ENCODE data around the gene PCDHB14. TPM values are rescaled to one million over a fixed set of nuclear protein-coding genes. Genes with fewer than 3 reads are reported as not detected.
"Not testable (repeated sequence)": the region's sequence is repeated elsewhere in the genome, so short reads cannot be mapped to it uniquely, and the experiment has no call there.

PCDHB14 gene
- total RNA-seq, 2 donors from 2014 or later: not detected

DNA sequence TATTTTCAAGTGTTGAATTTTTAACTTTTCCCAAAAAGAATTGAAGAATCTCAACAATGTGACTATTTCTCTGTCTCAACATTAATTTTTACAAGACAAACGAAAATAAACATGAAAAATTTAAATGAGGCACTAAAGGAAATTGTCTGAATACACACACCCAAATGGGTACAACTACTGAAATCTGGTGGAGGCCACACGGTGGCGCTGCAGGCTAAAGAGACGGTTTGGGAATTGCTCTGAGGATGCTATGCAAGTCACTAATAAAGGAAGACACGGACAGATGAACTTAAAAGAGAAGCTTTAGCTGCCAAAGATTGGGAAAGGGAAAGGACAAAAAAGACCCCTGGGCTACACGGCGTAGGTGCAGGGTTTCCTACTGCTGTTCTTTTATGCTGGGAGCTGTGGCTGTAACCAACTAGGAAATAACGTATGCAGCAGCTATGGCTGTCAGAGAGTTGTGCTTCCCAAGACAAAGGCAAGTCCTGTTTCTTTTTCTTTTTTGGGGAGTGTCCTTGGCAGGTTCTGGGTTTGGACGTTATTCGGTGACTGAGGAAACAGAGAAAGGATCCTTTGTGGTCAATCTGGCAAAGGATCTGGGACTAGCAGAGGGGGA, 30.9 kb upstream of the PCDHB14 start, which contains the start of gene PCDHB10:
TSS of gene PCDHB10 (plus strand) at position 244 of the 616 bp plus-strand sequence. CDS start at position 444, 200 bp downstream.
- peak; percentile 17 to 50 for DNase-seq
- no peak within 1 kb of the TSS for H3K4me3 Mint-ChIP-seq

DNA sequence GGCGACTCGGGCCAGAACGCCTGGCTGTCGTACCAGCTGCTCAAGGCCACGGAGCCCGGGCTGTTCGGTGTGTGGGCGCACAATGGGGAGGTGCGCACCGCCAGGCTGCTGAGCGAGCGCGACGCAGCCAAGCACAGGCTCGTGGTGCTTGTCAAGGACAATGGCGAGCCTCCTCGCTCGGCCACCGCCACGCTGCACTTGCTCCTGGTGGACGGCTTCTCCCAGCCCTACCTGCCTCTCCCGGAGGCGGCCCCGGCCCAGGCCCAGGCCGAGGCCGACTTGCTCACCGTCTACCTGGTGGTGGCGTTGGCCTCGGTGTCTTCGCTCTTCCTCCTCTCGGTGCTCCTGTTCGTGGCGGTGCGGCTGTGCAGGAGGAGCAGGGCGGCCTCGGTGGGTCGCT, 28.8 kb upstream of the PCDHB14 start:
- not testable (repeated sequence) for H3K9me3 Mint-ChIP-seq; H3K4me3 Mint-ChIP-seq; ATAC-seq (replicated peaks in 1 of 2); H3K4me1 Mint-ChIP-seq (ENCODE audit: low read depth); DNase-seq; H3K27ac Mint-ChIP-seq
- H3K27me3 Mint-ChIP-seq (ENCODE audit: low read depth): peaks cover 41% of the 10 kb centered on the region
- H3K36me3 Mint-ChIP-seq (ENCODE audit: insufficient read depth in 2 of 2): peaks cover 9 to 22% of the 10 kb centered on the region in 2 donors

More for the DNA sequence above, 30.9 kb upstream of the PCDHB14 start, which contains the start of gene PCDHB10:
- peaks cover 10 to 21% of the 10 kb centered on the region in 2 donors for H3K36me3 Mint-ChIP-seq (ENCODE audit: insufficient read depth in 2 of 2)
- H3K9me3 Mint-ChIP-seq: peaks cover 4 to 9% of the 10 kb centered on the region in 2 donors
- no peak for ATAC-seq (replicated peaks in 1 of 2)
- peaks cover 39% of the 10 kb centered on the region for H3K27me3 Mint-ChIP-seq (ENCODE audit: low read depth)
- H3K4me1 Mint-ChIP-seq (ENCODE audit: low read depth): no peaks in the 10 kb centered on the region
- no peak within 1 kb of the TSS for H3K27ac Mint-ChIP-seq

DNA sequence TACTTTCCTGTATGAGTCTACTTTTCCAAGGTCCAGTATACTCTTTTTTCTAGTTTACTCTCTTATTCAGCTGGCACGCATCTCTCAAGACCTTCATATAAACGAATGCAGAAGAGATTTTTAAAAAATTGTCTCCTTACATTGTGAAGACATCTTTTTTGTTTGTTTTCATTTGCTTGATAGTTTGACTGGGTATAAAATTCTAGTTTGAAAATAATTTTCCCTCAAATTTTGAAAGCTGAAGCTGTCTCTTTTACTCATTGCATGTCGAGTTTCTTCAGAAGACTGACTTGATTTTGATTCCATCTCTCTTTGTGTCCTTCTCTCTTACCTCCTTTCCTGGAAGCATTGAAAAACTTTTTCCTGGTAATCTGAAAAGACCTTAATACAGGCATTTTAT, 26.8 kb upstream of the PCDHB14 start:
- H3K27ac Mint-ChIP-seq: no peak overlapping the region
- H3K4me1 Mint-ChIP-seq (ENCODE audit: low read depth): no peaks in the 10 kb centered on the region
- peaks cover 10 to 11% of the 10 kb centered on the region in 2 donors for H3K9me3 Mint-ChIP-seq
- H3K36me3 Mint-ChIP-seq (ENCODE audit: insufficient read depth in 2 of 2): peaks cover 11 to 28% of the 10 kb centered on the region in 2 donors
- ATAC-seq (replicated peaks in 1 of 2): no peak
- no peak overlapping the region for H3K4me3 Mint-ChIP-seq
- DNase-seq: no peak
- peaks cover 52% of the 10 kb centered on the region for H3K27me3 Mint-ChIP-seq (ENCODE audit: low read depth)

DNA sequence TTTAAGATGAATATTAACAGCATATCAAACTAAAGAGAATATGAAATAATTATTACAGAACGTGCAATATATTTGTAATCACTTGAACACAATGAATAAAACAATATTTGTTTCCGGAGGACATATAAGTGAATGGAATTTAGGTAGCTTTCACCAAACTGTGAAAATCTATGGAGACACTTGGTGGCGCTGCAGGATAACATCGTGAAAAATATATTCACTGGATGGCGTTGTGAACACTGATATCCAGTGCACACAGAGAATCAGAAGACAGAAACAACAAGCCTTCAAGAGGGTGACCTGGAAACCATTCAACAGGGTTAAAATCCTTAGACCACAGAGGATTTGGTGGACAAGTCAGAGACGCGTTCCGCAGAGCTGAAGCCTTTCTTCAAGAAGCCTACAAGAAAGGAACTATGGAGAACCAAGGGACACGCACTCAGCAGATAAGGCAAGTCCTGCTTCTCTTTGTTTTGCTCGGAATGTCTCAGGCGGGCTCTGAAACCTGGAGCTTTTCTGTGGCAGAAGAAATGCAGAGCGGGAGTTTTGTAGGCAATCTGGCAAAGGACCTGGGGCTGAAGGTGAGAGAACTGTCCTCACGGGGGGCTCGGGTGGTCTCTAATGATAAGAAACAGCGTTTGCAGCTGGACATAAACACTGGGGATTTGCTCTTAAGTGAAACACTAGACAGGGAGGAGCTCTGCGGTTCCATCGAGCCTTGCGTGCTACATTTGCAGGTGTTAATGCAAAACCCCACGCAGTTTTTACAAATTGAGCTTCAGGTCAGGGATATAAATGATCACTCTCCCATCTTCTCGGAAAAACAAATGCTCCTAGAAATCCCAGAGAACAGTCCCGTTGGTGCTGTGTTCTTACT, 23.5 kb upstream of the PCDHB14 start, which contains the start of gene PCDHB11:
TSS of gene PCDHB11 (plus strand) at position 269 of the 877 bp plus-strand sequence. CDS start at position 417, 148 bp downstream.
- peaks cover 31% of the 10 kb centered on the region for H3K27me3 Mint-ChIP-seq (ENCODE audit: low read depth)
- H3K4me3 Mint-ChIP-seq: no peak within 1 kb of the TSS
- no peak within 1 kb of the TSS for H3K27ac Mint-ChIP-seq
- H3K36me3 Mint-ChIP-seq (ENCODE audit: insufficient read depth in 2 of 2): peaks cover 6 to 24% of the 10 kb centered on the region in 2 donors
- no peak for DNase-seq
- ATAC-seq (replicated peaks in 1 of 2): no peak
- H3K9me3 Mint-ChIP-seq: peaks cover 11 to 12% of the 10 kb centered on the region in 2 donors
- no peaks in the 10 kb centered on the region for H3K4me1 Mint-ChIP-seq (ENCODE audit: low read depth)

DNA sequence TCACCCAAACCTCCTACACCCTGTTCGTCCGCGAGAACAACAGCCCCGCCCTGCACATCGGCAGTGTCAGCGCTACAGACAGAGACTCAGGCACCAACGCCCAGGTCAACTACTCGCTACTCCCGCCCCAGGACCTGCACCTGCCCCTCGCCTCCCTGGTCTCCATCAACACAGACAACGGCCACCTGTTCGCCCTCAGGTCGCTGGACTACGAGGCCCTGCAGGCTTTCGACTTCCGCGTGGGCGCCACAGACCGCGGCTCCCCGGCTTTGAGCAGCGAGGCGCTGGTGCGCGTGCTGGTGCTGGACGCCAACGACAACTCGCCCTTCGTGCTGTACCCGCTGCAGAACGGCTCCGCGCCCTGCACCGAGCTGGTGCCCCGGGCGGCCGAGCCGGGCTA, 22.0 kb upstream of the PCDHB14 start:
- DNase-seq; ATAC-seq (replicated peaks in 1 of 2); H3K4me3 Mint-ChIP-seq; H3K27ac Mint-ChIP-seq; H3K4me1 Mint-ChIP-seq (ENCODE audit: low read depth): not testable (repeated sequence)
- H3K27me3 Mint-ChIP-seq (ENCODE audit: low read depth): peaks cover 31% of the 10 kb centered on the region
- peaks cover 6 to 22% of the 10 kb centered on the region in 2 donors for H3K36me3 Mint-ChIP-seq (ENCODE audit: insufficient read depth in 2 of 2)
- H3K9me3 Mint-ChIP-seq: peaks cover 11% of the 10 kb centered on the region in 2 donors

DNA sequence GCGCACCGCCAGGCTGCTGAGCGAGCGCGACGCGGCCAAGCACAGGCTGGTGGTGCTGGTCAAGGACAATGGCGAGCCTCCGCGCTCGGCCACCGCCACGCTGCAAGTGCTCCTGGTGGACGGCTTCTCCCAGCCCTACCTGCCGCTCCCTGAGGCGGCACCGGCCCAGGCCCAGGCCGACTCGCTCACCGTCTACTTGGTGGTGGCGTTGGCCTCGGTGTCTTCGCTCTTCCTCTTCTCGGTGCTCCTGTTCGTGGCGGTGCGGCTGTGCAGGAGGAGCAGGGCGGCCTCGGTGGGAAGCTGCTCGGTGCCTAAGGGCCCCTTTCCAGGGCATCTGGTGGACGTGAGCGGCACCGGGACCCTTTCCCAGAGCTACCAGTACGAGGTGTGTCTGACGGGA, 21.5 kb upstream of the PCDHB14 start:
- Mint-ChIP-seq H3K9me3 (peaks cover 7 to 11% of the 10 kb centered on the region in 2 donors), H3K27me3 (ENCODE audit: low read depth) (peaks cover 35% of the 10 kb centered on the region), H3K36me3 (ENCODE audit: insufficient read depth in 2 of 2) (peaks cover 5 to 20% of the 10 kb centered on the region in 2 donors)
- not testable (repeated sequence) for H3K4me1 Mint-ChIP-seq (ENCODE audit: low read depth); H3K27ac Mint-ChIP-seq; DNase-seq; ATAC-seq (replicated peaks in 1 of 2); H3K4me3 Mint-ChIP-seq

DNA sequence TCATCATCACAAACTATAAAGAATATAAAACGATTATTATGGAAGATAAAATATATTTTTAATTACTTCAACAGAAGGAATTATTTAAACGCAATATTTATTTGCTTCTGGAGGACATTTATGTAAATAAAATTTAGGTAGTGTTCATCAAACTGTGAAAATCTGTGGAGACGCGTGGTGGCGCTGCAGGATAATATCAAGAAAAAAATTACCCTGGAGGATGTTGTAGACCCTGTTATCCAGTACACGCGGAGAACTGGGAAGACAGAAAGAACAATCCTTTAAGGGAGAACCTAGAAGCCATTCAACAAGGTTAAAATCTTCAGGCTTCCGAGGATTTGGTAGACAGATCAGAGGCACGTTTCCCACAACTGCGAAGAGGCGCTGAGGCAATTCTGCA, 14.7 kb upstream of the PCDHB14 start, which contains the start of gene PCDHB12:
TSS of gene PCDHB12 (plus strand) at position 242 of the 400 bp plus-strand sequence. CDS start 189 bp downstream, outside the sequence.
- H3K4me1 Mint-ChIP-seq (ENCODE audit: low read depth): no peaks in the 10 kb centered on the region
- no peak for DNase-seq
- peaks cover 2 to 6% of the 10 kb centered on the region in 2 donors for H3K36me3 Mint-ChIP-seq (ENCODE audit: insufficient read depth in 2 of 2)
- H3K9me3 Mint-ChIP-seq: no peaks in the 10 kb centered on the region
- H3K4me3 Mint-ChIP-seq: no peak within 1 kb of the TSS
- H3K27ac Mint-ChIP-seq: no peak within 1 kb of the TSS
- no peak for ATAC-seq (replicated peaks in 1 of 2)
- peaks cover 47% of the 10 kb centered on the region for H3K27me3 Mint-ChIP-seq (ENCODE audit: low read depth)

DNA sequence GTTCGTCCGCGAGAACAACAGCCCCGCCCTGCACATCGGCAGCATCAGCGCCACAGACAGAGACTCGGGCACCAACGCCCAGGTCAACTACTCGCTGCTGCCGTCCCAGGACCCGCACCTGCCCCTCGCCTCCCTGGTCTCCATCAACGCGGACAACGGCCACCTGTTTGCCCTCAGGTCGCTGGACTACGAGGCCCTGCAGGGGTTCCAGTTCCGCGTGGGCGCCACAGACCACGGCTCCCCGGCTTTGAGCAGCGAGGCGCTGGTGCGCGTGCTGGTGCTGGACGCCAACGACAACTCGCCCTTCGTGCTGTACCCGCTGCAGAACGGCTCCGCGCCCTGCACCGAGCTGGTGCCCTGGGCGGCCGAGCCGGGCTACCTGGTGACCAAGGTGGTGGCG, 12.9 kb upstream of the PCDHB14 start:
- peaks cover 51% of the 10 kb centered on the region for H3K27me3 Mint-ChIP-seq (ENCODE audit: low read depth)

DNA sequence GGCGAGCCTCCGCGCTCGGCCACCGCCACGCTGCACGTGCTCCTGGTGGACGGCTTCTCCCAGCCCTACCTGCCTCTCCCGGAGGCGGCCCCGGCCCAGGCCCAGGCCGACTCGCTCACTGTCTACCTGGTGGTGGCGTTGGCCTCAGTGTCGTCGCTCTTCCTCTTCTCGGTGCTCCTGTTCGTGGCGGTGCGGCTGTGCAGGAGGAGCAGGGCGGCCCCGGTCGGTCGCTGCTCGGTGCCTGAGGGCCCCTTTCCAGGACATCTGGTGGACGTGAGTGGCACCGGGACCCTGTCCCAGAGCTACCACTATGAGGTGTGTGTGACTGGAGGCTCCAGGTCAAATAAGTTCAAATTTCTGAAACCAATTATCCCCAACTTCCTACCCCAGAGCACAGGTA, 12.3 kb upstream of the PCDHB14 start:
- not testable (repeated sequence) for H3K9me3 Mint-ChIP-seq; H3K4me3 Mint-ChIP-seq; H3K4me1 Mint-ChIP-seq (ENCODE audit: low read depth); ATAC-seq (replicated peaks in 1 of 2); H3K27ac Mint-ChIP-seq; DNase-seq
- H3K27me3 Mint-ChIP-seq (ENCODE audit: low read depth): peaks cover 51% of the 10 kb centered on the region
- H3K36me3 Mint-ChIP-seq (ENCODE audit: insufficient read depth in 2 of 2): peaks cover 8 to 12% of the 10 kb centered on the region in 2 donors

More for the DNA sequence above, 12.9 kb upstream of the PCDHB14 start:
- peaks cover 8 to 12% of the 10 kb centered on the region in 2 donors for H3K36me3 Mint-ChIP-seq (ENCODE audit: insufficient read depth in 2 of 2)
- H3K27ac Mint-ChIP-seq; H3K4me1 Mint-ChIP-seq (ENCODE audit: low read depth); H3K9me3 Mint-ChIP-seq; ATAC-seq (replicated peaks in 1 of 2); DNase-seq; H3K4me3 Mint-ChIP-seq: not testable (repeated sequence)

DNA sequence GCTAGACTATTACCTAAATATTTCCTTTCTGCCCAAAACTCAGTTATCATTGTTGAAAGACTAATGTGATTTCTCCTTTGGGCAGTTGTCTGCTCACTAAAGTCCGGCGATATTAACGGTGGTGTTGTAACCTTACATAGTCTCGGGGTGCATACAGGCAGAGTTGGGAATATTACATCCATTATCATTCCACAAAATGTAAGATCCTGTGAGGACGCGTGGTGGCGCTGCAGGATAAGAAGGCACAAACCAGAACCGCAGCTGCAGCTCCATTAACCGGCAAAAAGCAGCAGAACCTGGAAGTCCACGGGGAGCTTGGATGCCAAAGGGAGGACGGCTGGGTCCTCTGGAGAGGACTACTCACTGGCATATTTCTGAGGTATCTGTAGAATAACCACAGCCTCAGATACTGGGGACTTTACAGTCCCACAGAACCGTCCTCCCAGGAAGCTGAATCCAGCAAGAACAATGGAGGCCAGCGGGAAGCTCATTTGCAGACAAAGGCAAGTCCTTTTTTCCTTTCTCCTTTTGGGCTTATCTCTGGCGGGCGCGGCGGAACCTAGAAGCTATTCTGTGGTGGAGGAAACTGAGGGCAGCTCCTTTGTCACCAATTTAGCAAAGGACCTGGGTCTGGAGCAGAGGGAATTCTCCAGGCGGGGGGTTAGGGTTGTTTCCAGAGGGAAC, 9.3 kb upstream of the PCDHB14 start, which contains the start of gene PCDHB13:
TSS of gene PCDHB13 (plus strand) at position 264 of the 684 bp plus-strand sequence. CDS start at position 469, 205 bp downstream.
- peak; percentile 10 to 17 for DNase-seq
- not testable (repeated sequence) for H3K4me3 Mint-ChIP-seq

DNA sequence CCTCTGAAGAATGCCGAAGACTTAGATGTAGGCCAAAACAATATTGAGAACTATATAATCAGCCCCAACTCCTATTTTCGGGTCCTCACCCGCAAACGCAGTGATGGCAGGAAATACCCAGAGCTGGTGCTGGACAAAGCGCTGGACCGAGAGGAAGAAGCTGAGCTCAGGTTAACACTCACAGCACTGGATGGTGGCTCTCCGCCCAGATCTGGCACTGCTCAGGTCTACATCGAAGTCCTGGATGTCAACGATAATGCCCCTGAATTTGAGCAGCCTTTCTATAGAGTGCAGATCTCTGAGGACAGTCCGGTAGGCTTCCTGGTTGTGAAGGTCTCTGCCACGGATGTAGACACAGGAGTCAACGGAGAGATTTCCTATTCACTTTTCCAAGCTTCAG, 8.6 kb upstream of the PCDHB14 start:
- peaks cover 7 to 14% of the 10 kb centered on the region in 2 donors for H3K9me3 Mint-ChIP-seq
- peaks cover 12 to 15% of the 10 kb centered on the region in 2 donors for H3K36me3 Mint-ChIP-seq (ENCODE audit: insufficient read depth in 2 of 2)
- H3K4me3 Mint-ChIP-seq; H3K27ac Mint-ChIP-seq; H3K4me1 Mint-ChIP-seq (ENCODE audit: low read depth); DNase-seq; ATAC-seq (replicated peaks in 1 of 2): not testable (repeated sequence)
- peaks cover 34% of the 10 kb centered on the region for H3K27me3 Mint-ChIP-seq (ENCODE audit: low read depth)

More for the DNA sequence above, 9.3 kb upstream of the PCDHB14 start, which contains the start of gene PCDHB13:
- Mint-ChIP-seq H3K9me3 (peaks cover 7 to 11% of the 10 kb centered on the region in 2 donors), H3K36me3 (ENCODE audit: insufficient read depth in 2 of 2) (peaks cover 11 to 15% of the 10 kb centered on the region in 2 donors), H3K27me3 (ENCODE audit: low read depth) (peaks cover 42% of the 10 kb centered on the region)
- not testable (repeated sequence) for H3K4me1 Mint-ChIP-seq (ENCODE audit: low read depth); ATAC-seq (replicated peaks in 1 of 2); H3K27ac Mint-ChIP-seq

DNA sequence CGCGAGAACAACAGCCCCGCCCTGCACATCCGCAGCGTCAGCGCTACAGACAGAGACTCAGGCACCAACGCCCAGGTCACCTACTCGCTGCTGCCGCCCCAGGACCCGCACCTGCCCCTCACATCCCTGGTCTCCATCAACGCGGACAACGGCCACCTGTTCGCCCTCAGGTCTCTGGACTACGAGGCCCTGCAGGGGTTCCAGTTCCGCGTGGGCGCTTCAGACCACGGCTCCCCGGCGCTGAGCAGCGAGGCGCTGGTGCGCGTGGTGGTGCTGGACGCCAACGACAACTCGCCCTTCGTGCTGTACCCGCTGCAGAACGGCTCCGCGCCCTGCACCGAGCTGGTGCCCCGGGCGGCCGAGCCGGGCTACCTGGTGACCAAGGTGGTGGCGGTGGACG, 7.6 kb upstream of the PCDHB14 start:
- peaks cover 28% of the 10 kb centered on the region for H3K27me3 Mint-ChIP-seq (ENCODE audit: low read depth)
- not testable (repeated sequence) for DNase-seq; H3K4me3 Mint-ChIP-seq; ATAC-seq (replicated peaks in 1 of 2); H3K27ac Mint-ChIP-seq; H3K4me1 Mint-ChIP-seq (ENCODE audit: low read depth)
- peaks cover 7 to 16% of the 10 kb centered on the region in 2 donors for H3K9me3 Mint-ChIP-seq
- H3K36me3 Mint-ChIP-seq (ENCODE audit: insufficient read depth in 2 of 2): peaks cover 13 to 14% of the 10 kb centered on the region in 2 donors
